ENCODE results near the gene CIDEA. TPM values are rescaled to one million over a fixed set of nuclear protein-coding genes. Genes with fewer than 3 reads are reported as not detected.
"Not testable (repeated sequence)": the region's sequence is repeated elsewhere in the genome, so short reads cannot be mapped to it uniquely, and the experiment has no call there.

Gene CIDEA
- total RNA-seq (2014; rRNA removed) (not detected in 2 replicates), Bru-seq, nascent RNA (percentile 7 among the genes with signal in this experiment), BruChase-seq, experiment 1, labeled RNA remaining after a 6-hour chase (not detected), BruChase-seq, experiment 2, labeled RNA remaining after a 2-hour chase (not detected)
- long read RNA-seq: 0 reads

- POLR2A ChIA-PET (ENCODE audit: unreplicated experiment): no interaction called here
Measured at GRCh38 chr18:12254136-12254819, at the start of gene CIDEA. TSS of gene CIDEA (plus strand) at chr18:12254361. CDS start at chr18:12254384, 23 bp downstream.

DNA sequence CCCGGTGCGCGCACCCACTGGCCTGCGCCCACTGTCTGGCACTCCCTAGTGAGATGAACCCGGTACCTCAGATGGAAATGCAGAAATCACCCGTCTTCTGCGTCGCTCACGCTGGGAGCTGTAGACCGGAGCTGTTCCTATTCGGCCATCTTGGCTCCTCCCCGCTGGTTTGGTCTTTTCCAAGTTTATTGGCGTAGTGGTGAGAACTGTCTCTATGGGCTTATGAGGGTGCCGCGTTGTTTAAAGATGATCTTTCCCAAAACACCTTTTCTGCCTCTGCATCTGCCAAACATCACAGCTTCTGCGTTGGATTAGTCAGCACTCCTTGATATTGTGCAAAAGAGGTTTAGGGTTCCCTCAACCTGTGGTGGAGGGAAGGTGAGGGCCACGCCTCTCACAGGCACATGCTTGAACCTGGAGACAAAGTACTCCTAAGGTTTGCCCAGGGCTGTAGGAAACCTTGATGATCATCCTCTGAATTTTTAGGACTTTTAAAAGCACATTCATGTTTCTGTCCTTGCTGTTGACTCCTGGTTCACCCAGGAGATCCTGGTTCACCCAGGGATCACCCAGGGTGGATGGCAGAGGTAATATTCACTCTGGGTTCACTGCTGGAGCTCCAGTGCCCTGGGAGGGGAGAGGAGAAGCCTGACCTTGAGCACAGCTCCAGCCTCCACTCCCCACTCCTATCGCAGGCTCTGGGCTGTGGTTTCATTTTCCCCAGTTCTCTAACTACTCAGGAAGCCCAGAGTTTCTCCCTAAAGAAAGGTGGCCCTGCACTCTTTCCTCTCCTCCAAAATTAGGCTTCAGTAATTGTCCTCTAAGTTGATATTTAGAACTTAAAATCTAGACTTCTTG lies 45.6 kb upstream of the CIDEA start:
- ATAC-seq; H2AFZ ChIP-seq (ENCODE audit: low read length); H3K9me3 ChIP-seq (ENCODE audit: low read length); H3K27ac ChIP-seq (ENCODE audit: low read length); H3K9ac ChIP-seq (ENCODE audit: low read length); POLR2A ChIA-PET (ENCODE audit: unreplicated experiment); H3K36me3 ChIP-seq (ENCODE audit: low read depth, low read length); H4K20me1 ChIP-seq (ENCODE audit: low read length); H3K4me1 ChIP-seq (ENCODE audit: insufficient read depth, low read length); H3K4me2 ChIP-seq (ENCODE audit: low read length); H3F3A ChIP-seq (ENCODE audit: low read length, unreplicated experiment); H3K27me3 ChIP-seq (ENCODE audit: low read length); CTCF ChIA-PET; H3K4me3 ChIP-seq (ENCODE audit: low read length); intact Hi-C loops (cut with micrococcal nuclease); H3K79me2 ChIP-seq (ENCODE audit: low read length); BruUV-seq (replicated peaks); H3K9me2 ChIP-seq (replicated peaks; ENCODE audit: low read length); DNase-seq: not testable (repeated sequence)

More at GRCh38 chr18:12254136-12254819, at the start of gene CIDEA:
- Histone ChIP-seq H3K9me2 (replicated peaks; ENCODE audit: low read length) (no peaks in the 10 kb centered on the region), H2AFZ (ENCODE audit: low read length) (peak within 1 kb of the TSS; percentile 62), H4K20me1 (ENCODE audit: low read length) (no peaks in the 10 kb centered on the region), H3F3A (ENCODE audit: low read length, unreplicated experiment) (peaks cover 5% of the 10 kb centered on the region), H3K27me3 (ENCODE audit: low read length) (no peaks in the 10 kb centered on the region), H3K27ac (ENCODE audit: low read length) (peak within 1 kb of the TSS; percentile 80), H3K9me3 (ENCODE audit: low read length) (no peaks in the 10 kb centered on the region), H3K4me2 (ENCODE audit: low read length) (peak within 1 kb of the TSS; percentile 60), H3K36me3 (ENCODE audit: low read depth, low read length) (no peaks in the 10 kb centered on the region), H3K4me1 (ENCODE audit: insufficient read depth, low read length) (peaks cover 31% of the 10 kb centered on the region), H3K9ac (ENCODE audit: low read length) (peak within 1 kb of the TSS; percentile 60), H3K79me2 (ENCODE audit: low read length) (no peaks in the 10 kb centered on the region), H3K4me3 (ENCODE audit: low read length) (no peak within 1 kb of the TSS)
- BruUV-seq (replicated peaks): no TSS peak
- intact Hi-C loops (cut with micrococcal nuclease): no loop called here
- ATAC-seq: no peak
- TF ChIP-seq EZH2 (IDR thresholded peaks at IDR 0.05; ENCODE audit: low read length, unreplicated experiment) (no peak), EZH2phosphoT487 (IDR thresholded peaks at IDR 0.05; ENCODE audit: borderline replicate concordance, low read length) (no peak)
- TF ChIP-seq, protein P1, sequence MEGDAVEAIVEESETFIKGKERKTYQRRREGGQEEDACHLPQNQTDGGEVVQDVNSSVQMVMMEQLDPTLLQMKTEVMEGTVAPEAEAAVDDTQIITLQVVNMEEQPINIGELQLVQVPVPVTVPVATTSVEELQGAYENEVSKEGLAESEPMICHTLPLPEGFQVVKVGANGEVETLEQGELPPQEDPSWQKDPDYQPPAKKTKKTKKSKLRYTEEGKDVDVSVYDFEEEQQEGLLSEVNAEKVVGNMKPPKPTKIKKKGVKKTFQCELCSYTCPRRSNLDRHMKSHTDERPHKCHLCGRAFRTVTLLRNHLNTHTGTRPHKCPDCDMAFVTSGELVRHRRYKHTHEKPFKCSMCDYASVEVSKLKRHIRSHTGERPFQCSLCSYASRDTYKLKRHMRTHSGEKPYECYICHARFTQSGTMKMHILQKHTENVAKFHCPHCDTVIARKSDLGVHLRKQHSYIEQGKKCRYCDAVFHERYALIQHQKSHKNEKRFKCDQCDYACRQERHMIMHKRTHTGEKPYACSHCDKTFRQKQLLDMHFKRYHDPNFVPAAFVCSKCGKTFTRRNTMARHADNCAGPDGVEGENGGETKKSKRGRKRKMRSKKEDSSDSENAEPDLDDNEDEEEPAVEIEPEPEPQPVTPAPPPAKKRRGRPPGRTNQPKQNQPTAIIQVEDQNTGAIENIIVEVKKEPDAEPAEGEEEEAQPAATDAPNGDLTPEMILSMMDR (conservative IDR thresholded peaks at IDR 0.05; ENCODE audit: low read depth, low read length): no peak
- no peak for DNase-seq
- CTCF ChIA-PET: no interaction called here

DNA sequence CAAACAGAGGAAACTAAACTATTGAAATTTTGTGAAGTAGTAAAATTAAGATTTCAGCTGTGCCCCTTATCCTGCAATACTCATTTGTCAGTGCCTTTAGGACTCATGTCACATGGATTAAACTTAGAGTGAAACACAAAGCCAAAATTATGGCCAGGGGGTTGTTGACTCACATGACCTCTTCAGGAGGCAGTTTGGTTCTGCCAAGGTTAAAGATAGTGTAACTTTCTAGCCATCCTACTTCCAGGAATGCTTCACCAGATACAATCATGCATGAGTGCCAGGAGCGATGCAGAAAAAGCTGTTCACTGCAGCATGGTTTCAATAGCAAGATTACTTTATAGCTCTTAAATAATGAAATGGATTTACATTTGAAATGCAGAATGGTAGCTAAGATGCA lies 41.9 kb upstream of the CIDEA start:
- POLR2A ChIA-PET (ENCODE audit: unreplicated experiment); DNase-seq; ATAC-seq; H3K27ac ChIP-seq (ENCODE audit: low read length); H3K79me2 ChIP-seq (ENCODE audit: low read length); H3K9me2 ChIP-seq (replicated peaks; ENCODE audit: low read length); H3K4me2 ChIP-seq (ENCODE audit: low read length); H4K20me1 ChIP-seq (ENCODE audit: low read length); H3F3A ChIP-seq (ENCODE audit: low read length, unreplicated experiment); BruUV-seq (replicated peaks); H3K27me3 ChIP-seq (ENCODE audit: low read length); H2AFZ ChIP-seq (ENCODE audit: low read length); CTCF ChIA-PET; H3K4me3 ChIP-seq (ENCODE audit: low read length); H3K9ac ChIP-seq (ENCODE audit: low read length); H3K36me3 ChIP-seq (ENCODE audit: low read depth, low read length); intact Hi-C loops (cut with micrococcal nuclease); H3K9me3 ChIP-seq (ENCODE audit: low read length): not testable (repeated sequence)
- peaks cover 11% of the 10 kb centered on the region; the same call in 1 of the 2 replicates for H3K4me1 ChIP-seq (ENCODE audit: insufficient read depth, low read length)

DNA sequence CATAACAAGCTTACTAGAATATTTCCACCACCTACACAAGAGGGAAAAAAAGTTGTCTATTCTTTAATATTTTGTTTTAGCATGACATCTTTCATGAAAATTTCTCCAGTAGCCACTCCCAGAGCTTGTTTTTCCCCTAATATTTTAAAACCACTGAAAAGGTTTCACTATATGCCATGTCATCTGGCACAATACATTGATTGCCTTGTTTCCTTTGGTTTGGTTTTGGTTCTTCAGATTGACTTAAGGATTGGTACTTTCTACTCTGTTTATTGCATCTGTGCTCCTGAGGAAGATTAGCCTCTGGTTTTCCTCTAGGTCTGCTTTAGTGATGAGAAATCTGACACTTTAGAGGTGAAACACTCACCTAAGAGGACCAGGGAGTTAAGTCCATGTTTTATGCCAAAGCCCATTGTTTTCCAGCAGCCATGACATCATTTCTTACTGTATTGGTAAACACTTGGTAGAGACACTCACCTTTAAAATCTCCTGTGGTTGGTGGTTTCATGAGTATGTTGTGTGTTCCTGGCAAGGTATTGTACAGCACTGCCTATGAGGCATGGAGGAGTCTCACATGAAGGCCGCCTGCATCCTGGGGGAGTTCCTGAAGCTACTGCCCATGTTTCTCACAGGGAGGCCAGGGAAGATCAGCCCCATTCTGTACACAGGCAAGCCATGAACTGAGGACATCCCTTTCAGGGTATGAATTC lies 39.7 kb upstream of the CIDEA start:
- ATAC-seq (peak; percentile 75), DNase-seq (peak; percentile 83)
- CTCF ChIA-PET: interaction anchor here (0.7 kb wide), 1 partner anchor 122 kb away, joined by 3 read pairs; no protein-coding TSS in a partner anchor
- H3F3A ChIP-seq (ENCODE audit: low read length, unreplicated experiment); intact Hi-C loops (cut with micrococcal nuclease); H3K36me3 ChIP-seq (ENCODE audit: low read depth, low read length); H3K27me3 ChIP-seq (ENCODE audit: low read length); POLR2A ChIA-PET (ENCODE audit: unreplicated experiment); H3K9me2 ChIP-seq (replicated peaks; ENCODE audit: low read length); H3K9me3 ChIP-seq (ENCODE audit: low read length); H4K20me1 ChIP-seq (ENCODE audit: low read length); BruUV-seq (replicated peaks); H2AFZ ChIP-seq (ENCODE audit: low read length); H3K4me3 ChIP-seq (ENCODE audit: low read length); H3K9ac ChIP-seq (ENCODE audit: low read length); H3K79me2 ChIP-seq (ENCODE audit: low read length): not testable (repeated sequence)
- Histone ChIP-seq H3K4me1 (ENCODE audit: insufficient read depth, low read length) (peaks cover 17% of the 10 kb centered on the region; the same call in 1 of the 2 replicates), H3K27ac (ENCODE audit: low read length) (peak overlapping the region; percentile 61), H3K4me2 (ENCODE audit: low read length) (0 out of 2 replicates have a peak overlapping the region, but pooled peaks have one; percentile 32)

GRCh38 chr18:12216471-12216870 lies 37.7 kb upstream of the CIDEA start:
- DNase-seq; POLR2A ChIA-PET (ENCODE audit: unreplicated experiment); H3K36me3 ChIP-seq (ENCODE audit: low read depth, low read length); H3K27ac ChIP-seq (ENCODE audit: low read length); H3K79me2 ChIP-seq (ENCODE audit: low read length); CTCF ChIA-PET; H3K9me3 ChIP-seq (ENCODE audit: low read length); H4K20me1 ChIP-seq (ENCODE audit: low read length); ATAC-seq; H2AFZ ChIP-seq (ENCODE audit: low read length); H3K9ac ChIP-seq (ENCODE audit: low read length); BruUV-seq (replicated peaks); H3K27me3 ChIP-seq (ENCODE audit: low read length); intact Hi-C loops (cut with micrococcal nuclease); H3F3A ChIP-seq (ENCODE audit: low read length, unreplicated experiment); H3K4me3 ChIP-seq (ENCODE audit: low read length); H3K9me2 ChIP-seq (replicated peaks; ENCODE audit: low read length); H3K4me2 ChIP-seq (ENCODE audit: low read length): not testable (repeated sequence)
- H3K4me1 ChIP-seq (ENCODE audit: insufficient read depth, low read length): peaks cover 17% of the 10 kb centered on the region; the same call in 1 of the 2 replicates

All from PC-3 (cell line).